Measurements from ENCODE around the gene GIN1.
A peak's percentile ranks its signal among the peaks of the same experiment; 100 is the strongest.
"Not testable (repeated sequence)": the region's sequence is repeated elsewhere in the genome, so short reads cannot be mapped to it uniquely, and the experiment has no call there.

The GIN1 gene

GRCh38 chr5:103109277-103109676 is 10.7 kb downstream of the GIN1 start:
- peak; percentile 82 for DNase-seq

GRCh38 chr5:103108086-103108485 is 11.9 kb downstream of the GIN1 start:
- peak; percentile 73 for DNase-seq

- DNase-seq, result no peak
Observed at GRCh38 chr5:103102234-103102633, 17.7 kb downstream of the GIN1 start.

- DNase-seq, result peak; percentile 44
Observed at GRCh38 chr5:103101079-103101750, 18.7 kb downstream of the GIN1 start.

GRCh38 chr5:103098993-103099392 is 20.9 kb downstream of the GIN1 start:
- peak; percentile 28 for DNase-seq

- peak; percentile 69 for DNase-seq
Observed at GRCh38 chr5:103094737-103095136, 25.2 kb downstream of the GIN1 start.

GRCh38 chr5:103093727-103094126 is 26.2 kb downstream of the GIN1 start:
- DNase-seq, result no peak

GRCh38 chr5:103092676-103093075 is 27.3 kb downstream of the GIN1 start:
- no peak for DNase-seq

- DNase-seq, result no peak
Observed at GRCh38 chr5:103090791-103091190, 29.1 kb downstream of the GIN1 start.

- no peak for DNase-seq
Observed at GRCh38 chr5:103089272-103089671, 30.7 kb downstream of the GIN1 start.

GRCh38 chr5:103086547-103086946 is 33.4 kb downstream of the GIN1 start:
- DNase-seq, result no peak

- no peak for DNase-seq
Observed at GRCh38 chr5:103079796-103080195, 40.1 kb downstream of the GIN1 start.

GRCh38 chr5:103075442-103075841 is 44.5 kb downstream of the GIN1 start:
- DNase-seq, result no peak

GRCh38 chr5:103073500-103073899 is 46.4 kb downstream of the GIN1 start:
- DNase-seq, result not testable (repeated sequence)

GRCh38 chr5:103066326-103066725 is 53.6 kb downstream of the GIN1 start:
- DNase-seq, result peak; percentile 37

- DNase-seq, result no peak
Observed at GRCh38 chr5:103060424-103060954, 59.4 kb downstream of the GIN1 start.

GRCh38 chr5:103059525-103059924 is 60.4 kb downstream of the GIN1 start:
- no peak for DNase-seq

GRCh38 chr5:103057208-103058130 is 62.5 kb downstream of the GIN1 start:
- peak; percentile 90 for DNase-seq

GRCh38 chr5:103046706-103047105 is 73.2 kb downstream of the GIN1 start:
- DNase-seq, result not testable (repeated sequence)

- peak; percentile 82 for DNase-seq
Observed at GRCh38 chr5:103041071-103041676, 78.8 kb downstream of the GIN1 start.

GRCh38 chr5:103037673-103038455 is 82.1 kb downstream of the GIN1 start:
- no peak for DNase-seq

- DNase-seq, result no peak
Observed at GRCh38 chr5:103036601-103037000, 83.3 kb downstream of the GIN1 start.
